GM19463 (cell line): ENCODE measurements around the gene ACBD6.

ENCODE experiments used
- ATAC-seq: cut with Tn5 transposase; IDR thresholded peaks from one replicate; pipeline ENCODE4 v1.9.1; 2021; ENCODE audit warnings: mild to moderate bottlenecking, moderate library complexity; ENCODE audit not compliant: unreplicated experiment

ACBD6 gene

DNA sequence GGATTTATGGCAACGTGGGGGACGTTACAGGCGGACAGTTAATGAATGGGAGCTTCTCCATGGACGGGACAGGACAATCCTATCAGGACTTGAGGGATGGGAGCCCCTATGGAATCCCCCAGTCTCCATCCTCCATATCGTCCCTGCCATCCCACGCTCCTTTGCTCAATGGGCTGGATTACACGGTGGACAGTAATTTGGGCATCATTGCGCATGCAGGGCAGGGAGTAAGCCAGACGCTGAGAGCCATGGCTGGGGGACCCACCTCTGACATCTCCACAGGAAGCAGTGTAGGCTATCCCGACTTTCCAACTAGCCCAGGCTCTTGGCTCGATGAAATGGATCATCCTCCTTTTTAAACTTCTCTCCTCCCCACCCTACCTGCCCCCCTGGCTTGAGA, 228.2 kb downstream of the ACBD6 start:
- no peak for ATAC-seq

DNA sequence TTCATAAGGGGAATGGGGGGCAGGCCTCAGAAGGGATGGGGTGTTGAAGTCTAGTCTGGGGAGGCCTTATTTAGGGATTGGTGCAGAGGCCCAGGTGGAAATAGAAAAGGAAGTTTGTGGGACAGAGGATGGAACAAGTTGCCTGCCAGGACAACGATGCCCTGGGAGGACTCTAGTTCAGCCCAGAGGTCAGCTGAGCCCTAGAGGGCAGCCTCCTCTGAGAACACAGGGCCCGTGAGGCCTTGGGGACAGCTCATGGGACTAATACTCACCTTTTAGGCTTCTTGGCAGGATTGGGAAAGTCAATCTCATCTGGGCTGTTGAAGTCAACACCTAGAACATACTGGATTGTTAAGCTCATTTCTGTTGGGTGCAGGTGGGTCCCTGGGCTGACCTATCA, 229.3 kb downstream of the ACBD6 start:
- no peak for ATAC-seq

DNA sequence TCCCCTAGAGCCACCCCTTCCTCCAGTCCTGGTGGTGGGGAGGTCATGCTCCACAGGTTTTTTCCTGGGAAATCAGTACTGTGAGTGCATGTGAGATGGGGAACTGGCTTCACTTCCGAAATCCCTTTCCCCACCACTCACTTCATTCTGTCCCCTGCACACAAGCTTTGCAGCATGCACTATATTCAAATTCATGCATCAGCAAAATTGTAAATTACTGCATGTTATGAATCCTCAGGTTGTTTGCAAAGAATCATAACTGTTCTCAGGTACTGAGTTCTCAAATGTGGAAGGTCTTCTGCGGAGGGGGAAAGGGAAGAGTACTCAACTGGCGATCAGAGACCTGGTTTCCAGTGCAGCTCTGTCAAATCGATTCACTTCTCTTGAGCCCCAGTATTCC, 230.0 kb downstream of the ACBD6 start:
- ATAC-seq, result no peak

DNA sequence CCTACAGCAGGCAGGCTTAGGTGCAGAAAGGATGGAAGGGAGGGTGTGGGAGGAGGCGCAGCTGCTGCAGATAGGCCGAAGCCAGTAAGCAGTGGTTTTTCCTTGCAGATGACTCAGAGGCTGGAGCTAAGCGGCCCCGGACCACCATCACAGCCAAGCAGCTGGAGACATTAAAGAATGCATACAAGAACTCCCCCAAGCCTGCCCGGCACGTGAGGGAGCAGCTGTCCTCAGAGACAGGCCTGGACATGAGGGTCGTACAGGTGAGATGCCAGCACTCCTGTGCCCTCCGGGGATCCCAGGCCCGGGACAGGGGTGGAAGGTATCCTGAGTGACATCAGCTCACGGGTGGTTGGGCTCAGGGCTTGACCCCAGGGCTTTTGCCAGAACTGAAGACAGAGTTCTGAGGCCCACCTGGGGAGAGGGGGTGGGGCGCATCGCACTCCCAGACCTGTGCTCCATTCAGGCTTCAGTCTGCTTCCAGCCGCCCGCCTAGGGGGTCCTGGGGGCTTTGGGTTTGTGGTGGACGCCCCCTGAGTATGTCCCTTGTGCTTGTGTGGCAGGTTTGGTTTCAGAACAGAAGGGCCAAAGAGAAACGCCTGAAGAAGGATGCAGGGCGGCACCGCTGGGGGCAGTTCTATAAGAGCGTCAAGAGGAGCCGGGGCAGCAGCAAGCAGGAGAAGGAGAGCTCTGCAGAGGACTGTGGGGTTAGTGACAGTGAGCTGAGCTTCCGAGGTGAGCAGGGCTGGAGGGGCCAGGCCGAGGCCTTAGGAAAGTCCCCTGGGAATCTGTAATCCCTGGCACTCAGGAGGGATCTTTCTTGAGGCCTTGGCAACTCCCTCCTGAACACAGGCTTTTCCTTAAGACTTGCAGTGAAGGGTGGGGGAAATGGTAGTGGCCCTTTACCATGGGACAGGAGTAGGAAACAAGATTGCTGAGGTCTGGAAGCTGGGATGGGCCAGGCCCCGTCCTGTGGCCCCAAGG, 230.8 kb downstream of the ACBD6 start:
- no peak for ATAC-seq

DNA sequence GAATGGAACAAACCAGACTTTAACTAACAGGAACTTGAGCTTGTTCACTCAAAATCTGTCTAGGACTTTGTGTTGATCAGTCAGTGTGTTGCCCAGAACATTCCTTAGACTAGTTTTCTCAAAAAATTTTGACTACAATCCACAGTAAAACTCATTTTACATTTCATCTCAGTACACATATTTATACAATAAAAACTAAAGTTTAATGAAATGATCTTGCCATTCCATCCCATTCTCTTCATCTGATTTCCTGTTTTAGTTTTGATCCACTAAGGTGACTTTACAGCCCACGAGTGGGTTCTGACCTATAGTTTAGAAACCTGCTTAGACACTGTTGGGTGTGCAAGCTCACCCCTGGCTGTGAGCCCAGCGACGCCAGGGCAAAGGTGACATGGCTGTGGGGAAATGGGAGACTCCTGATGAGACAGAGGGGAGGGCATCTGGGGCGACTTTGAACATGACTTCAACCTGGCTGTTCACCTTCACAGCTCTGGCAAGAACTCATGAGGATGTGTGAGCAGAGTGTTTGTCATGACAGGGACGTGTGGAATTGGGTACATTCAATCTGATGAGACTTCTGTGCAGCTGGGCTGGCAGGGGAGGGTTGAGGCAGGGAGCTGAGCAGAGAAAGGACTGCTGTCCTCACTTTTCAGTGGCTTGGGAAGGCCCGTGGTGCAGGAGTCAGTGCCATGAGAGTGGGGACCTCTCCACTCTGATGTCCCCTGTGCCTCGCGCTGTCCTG, 231.7 kb downstream of the ACBD6 start:
- no peak for ATAC-seq

DNA sequence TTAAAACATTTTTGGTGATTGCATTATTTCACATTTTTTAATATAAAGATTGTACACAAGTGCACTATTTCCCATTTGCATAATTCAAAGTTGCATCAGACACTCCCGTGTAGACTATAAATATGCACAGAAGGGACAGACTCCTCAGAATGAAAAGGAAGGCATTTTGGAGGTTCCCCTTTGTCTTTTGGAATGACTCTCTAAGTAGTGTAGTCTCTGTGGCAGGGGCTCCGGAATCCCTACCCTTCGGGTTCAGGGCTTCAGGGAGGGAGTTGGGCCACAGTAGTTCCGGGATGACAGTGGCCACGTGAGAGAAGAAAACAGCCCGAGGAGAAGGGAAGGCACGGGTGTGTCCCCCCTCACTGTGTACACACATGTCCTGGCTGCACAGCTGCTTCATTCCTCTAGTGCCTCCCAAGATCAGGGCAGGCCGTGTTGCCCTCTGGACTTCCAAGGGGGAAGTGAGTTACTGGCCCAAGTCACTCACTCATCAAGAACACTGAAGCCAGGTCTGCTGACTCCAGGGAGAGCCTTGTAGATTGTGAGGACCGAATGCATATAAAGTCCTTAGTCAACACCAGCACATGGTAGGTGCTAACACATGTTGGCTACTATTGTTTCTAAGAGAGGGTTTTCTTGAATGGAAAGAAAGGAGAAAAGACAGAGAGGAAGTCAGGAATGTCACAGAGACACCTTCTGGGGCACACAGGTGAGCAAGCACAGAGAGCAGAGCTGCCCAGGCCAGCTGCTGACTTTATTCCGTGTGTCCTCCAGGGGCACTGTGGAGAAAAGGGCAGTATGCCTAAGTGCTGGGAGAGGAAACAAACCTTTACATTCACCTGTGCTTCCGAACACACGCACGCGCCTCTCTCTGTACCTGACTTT, 232.5 kb downstream of the ACBD6 start:
- ATAC-seq, result no peak

DNA sequence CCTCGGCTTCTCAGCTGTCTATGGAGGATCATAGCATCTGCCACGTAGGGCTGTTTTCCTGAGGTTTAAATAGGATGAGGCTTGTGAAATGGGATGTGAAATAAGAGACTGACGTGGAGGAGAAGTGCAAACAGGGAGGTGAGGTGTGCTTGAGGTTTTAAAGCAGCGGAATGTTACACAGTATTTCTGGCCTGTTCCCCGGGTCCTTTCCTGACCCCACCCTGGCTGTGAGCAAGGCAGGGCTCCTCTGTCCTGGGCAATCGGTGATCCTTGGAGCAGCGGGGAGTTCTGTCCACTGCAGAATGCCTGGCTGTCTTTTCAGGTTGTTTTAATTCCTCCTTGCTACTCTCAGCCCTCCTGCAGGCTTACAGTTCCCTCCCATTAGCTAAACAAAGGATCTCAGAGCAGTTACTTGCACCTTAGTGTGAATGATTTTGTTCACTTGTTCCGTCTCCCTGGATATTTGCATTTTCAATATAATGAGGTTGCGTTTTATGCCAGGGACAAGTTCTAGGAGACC, 233.8 kb downstream of the ACBD6 start:
- ATAC-seq, result no peak

DNA sequence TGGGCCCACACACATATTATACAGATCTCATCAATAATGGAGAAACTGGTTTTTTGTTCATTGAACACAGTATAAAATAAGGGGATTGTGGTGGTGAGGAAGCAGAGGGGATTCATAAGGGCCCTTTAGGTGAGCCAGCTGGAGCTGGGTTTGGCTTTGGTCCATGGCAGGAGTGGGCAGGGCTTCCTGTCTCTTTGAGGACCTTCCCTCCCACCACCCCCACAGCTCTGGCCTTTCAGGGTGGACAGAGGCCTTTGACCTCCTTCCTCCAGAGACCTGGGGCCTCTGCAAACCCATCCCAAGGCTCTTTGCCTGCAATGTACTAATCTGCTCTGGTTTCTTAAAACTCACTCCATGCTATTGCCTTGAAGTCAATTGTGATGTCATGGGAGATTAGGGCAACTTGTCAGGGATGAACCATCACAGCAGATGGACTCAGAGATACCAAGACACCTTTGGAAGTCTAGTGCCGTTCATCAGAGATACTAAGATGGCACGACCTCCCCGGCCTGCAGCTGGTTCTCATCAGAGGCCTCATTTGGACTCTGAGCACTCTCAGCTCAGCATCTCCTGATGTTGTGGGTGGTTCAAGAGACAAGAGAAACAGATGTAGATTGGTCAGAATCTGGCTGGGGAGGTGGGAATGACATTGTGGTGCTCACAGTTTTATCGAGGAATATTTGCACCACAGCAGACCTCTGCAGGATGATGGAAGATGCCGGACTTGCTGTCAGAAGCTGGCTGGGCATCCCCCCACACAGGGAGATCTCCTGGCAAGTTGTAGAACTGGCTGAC, 234.4 kb downstream of the ACBD6 start:
- no peak for ATAC-seq

DNA sequence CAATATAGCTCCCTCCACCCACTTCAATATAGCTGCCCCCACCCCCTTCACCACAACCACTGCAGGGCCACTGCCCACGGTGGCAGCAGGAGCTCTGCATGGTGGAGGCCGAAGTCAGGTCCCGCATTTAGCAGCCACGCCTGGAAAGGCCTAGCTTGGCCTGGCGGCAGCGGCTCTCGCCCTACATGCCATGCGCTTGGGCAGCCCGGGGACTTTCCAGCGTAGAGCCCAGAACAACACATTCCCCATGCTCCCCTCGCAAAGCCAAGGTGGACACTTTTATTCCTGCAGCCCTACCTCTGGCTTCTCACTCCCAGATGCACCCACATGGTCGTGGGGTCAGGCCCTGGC, 235.2 kb downstream of the ACBD6 start:
- ATAC-seq, result no peak

DNA sequence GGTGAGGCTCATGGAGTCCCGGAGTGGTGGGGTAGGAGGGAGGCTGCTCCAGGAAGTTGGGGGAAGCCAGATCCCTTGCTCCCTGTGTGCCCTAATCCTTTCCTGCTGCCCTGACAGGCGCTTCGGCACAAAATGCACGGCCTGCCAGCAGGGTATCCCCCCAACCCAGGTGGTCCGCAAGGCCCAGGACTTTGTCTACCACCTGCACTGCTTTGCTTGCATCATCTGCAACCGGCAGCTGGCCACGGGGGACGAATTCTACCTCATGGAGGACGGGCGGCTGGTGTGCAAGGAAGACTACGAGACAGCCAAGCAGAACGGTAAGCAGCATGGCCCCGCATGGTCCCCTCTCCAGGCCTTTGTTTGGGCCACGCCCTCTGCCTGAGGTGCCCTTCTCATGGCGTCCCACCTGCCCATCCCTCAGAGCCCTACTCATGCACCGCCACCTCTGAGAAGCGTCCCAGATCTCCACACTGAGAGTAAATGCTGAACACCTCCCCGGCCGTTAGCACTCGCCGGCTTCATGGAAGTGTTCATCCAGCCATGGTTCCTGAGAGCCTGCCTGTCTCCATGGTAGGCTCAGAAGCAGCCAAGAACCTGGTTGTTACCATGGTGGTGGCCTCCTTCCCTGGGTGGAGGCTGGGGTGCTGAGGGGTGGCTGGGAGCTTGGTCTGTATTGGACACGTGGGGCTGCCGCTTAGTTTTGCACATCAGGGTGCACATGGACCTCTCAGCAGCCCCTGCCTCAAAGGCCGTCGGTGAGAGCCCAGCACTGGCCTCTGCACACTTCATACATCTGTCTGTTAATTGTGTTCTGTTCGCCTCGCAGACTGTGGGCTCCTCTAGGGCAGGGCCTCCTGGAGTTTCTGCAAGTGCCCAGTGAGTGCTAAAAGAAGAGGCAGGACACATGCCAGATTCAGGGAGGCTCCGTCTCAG, 235.8 kb downstream of the ACBD6 start:
- no peak for ATAC-seq

DNA sequence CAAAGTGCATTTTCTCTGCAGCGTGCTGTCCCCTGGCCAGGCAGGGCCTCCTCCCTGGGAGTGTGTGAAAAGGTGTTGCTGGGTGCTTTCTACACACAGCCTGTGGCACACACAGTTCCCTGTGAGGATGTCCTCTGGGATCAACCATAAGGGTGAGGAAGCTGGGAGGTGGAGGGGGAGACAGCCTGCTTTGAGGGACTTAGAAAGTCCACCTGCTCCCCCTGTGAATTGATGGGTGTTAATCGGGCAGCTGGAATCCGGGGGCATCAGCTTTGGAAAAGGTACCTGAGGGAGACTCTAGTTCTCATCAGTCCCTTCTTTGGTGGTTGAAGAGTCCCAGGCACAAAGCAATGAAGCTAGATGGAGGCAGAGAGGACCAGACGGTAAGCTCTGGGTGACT, 236.5 kb downstream of the ACBD6 start:
- no peak for ATAC-seq

DNA sequence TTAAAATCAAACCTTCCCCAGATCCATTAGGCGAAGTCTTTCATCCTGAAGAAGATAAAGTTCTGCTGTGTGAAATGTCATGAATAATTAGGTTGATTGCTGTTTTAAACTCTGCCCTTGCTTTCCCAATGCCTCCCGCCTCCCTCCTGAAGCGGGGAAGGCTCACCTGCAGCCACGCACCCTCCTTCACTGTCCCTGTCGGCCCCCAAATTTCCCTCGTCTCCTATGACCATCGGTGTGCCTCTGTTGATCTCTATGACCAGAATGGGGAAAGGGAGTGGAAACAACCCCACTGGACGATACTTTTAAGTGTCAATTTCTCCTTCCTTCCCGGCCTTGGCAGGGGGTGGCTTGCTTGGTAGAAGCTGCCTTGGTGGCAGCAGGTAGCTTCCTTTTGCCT, 237.2 kb downstream of the ACBD6 start:
- ATAC-seq, result no peak

DNA sequence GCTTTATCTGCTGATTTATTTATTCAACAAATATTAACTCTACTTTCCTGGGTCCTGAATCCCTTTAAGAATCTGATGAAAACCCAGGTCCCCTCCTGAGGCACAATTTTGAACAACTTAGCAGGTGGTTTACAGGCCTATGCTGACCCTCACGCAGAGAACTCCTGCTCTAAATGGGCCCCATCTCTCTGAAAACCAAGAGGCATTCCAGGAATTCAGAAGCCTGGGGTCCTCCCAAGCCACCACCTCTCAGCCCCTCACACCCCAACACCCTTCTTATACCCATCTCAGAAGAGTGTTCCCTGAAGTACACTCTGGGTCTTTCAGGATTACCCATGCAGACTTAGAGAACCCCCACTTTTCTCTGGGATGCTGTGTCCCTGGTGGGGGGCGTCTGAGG, 237.8 kb downstream of the ACBD6 start:
- ATAC-seq, result no peak

DNA sequence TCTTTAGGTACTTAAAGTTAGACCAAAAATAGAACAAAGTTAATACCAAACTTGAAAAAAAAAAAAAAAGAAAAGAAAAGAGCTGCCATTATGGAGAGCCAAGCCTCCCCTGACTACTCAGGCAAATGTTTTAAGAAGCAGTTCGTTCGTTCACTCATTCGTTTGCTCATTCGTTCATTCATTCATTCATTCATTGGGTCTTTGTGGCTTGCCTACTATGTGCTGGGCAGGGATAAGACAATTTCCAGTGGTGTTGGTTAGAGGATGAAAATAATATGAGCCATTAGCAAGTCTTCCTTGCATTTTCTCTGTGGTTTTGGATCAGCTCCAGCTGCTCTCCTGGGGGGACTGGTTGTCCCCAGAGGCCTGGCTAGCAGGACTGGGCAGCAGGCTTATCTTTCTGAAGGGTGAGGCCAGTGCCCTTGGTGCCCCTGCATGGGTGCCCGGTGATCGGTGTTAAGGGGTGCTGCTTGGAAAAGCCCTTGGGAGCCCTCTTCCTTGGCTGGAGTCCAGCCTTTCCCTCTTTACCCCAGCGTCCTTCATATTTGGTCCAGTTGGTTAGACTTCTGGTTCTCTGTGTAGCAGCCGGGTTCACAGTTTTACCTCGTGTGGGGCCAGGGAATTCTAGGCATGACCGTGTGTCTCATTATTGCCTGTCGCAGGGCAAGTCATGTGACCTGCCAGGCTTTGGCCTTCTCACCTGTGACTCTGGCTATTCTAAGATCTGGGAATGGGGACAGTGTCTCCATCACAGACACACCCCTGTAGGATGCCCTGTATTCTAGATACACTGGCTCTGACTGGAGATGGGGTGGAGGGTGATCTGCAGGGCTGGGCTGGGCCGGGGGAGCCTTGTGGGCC, 239.5 kb downstream of the ACBD6 start:
- ATAC-seq, result no peak

DNA sequence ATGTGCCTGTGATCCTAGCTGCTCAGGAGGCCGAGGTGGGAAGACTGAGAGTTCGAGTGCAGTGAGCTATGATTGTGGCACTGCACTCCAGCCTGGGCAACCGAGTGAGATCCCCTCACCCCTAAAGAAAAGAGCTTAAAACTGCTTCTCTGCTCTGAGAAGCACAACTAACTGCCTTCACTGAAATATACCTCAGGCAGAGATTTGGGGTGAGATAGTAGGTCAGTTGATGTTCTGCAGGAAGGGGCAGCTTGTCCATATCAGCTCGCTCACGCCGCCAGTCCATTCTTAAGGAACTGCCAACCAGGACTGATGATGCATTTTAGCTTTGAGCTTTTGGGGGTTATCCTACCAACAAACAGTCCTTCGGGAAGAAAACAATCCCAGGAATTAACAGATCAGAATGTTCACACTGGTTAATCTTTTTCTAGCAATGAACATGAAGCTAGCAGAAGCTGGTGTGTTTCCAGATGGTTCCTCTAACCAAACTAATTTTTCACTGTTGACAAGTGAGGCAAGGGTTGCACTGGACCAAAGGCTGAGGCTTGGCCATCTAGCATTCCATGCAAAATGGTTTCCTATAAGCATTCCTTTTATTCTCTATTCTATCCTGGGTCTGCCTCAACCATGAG, 240.7 kb downstream of the ACBD6 start:
- no peak for ATAC-seq

DNA sequence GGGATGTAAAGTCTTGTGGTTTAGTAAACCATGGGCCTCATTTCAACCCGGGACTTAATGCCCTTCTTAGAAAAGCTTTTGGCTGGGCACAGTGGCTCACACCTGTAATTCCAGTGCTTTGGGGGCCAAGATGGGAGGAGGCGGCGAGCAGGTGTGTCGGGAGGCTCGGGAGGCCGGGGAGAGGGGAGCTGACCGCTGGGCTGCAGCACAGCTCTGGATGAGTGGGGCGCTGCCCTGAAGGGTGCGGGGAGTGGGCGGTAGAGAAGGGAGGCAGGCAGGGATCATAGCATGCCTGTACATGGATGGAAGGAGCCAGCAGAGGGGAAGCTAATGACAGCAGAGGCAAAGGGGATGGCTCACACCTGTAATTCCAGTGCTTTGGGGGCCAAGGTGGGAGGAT, 241.3 kb downstream of the ACBD6 start:
- no peak for ATAC-seq

DNA sequence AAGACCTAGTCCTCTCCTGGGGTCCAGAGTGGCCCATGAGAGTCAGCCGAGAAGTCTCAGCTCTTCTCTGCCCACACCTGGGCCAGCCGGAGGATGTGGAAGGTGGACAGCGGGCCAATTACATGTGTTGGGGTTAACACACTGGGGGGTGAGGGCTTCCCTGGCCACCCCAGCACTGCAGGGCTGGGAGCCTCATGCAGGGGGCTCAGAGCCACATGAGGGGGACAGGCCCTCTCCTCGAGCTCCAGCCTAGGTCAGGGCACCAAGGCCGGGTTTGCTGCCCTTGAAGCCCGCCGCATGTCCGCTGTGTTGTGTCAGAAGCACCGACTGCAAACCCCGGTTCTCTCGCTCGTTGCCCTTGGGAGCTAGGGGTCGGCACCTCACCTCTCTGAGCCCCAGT, 241.8 kb downstream of the ACBD6 start:
- ATAC-seq, result no peak
